Activated gamma-delta T cell treated with anti-CD3 and anti-CD28 coated beads, Interleukin-2, amount 50 U/mL, for 16 hours (primary cell): ENCODE results near the gene KRTAP10-10.
"Not testable (repeated sequence)": the region's sequence is repeated elsewhere in the genome, so short reads cannot be mapped to it uniquely, and the experiment has no call there.

Experiments used
- DNase-seq: peaks from one replicate; pipeline ENCODE4 v3.0.0-alpha.2; 2020; ENCODE audit warnings: low read depth

Gene KRTAP10-10

GRCh38 chr21:44602463-44602850, 34.7 kb upstream of the KRTAP10-10 start:
- DNase-seq, result no peak

DNA sequence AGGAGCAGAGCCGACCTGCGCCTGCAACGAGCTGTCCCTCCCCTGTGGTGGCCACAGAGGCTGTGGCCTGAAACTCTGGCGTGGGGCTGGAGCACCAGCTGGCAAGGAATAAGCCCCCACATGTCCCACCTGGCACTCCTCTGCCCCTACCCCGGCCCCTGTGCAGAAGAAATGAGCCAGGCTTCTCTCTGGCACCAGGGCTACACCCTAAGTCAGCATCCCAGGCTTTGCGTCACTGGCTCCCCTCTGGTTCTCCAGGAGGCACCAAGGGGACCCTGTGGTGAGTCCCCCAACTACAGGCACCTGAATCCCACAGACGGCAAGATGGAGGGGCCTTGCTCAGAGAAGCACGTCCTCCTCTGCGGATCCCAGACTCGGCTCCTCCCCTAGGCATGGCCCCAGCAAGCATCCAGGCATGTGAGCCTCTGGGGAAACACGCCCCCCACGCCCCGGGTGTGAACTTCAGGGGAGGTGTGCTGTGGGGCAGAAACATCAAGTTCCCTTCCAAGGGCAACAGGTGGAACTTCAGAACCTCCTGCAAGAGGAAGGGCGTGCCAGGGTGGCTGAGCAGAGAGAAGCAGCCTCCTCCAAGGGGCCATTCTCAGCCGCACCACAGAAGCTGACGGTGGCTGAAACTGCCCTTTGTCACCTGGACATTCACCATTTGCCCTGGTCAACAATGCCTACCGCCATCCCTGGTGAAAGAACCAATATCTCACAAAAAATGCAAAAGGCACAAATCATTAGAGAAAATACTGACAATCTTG, 33.9 kb upstream of the KRTAP10-10 start:
- DNase-seq, result no peak

DNA sequence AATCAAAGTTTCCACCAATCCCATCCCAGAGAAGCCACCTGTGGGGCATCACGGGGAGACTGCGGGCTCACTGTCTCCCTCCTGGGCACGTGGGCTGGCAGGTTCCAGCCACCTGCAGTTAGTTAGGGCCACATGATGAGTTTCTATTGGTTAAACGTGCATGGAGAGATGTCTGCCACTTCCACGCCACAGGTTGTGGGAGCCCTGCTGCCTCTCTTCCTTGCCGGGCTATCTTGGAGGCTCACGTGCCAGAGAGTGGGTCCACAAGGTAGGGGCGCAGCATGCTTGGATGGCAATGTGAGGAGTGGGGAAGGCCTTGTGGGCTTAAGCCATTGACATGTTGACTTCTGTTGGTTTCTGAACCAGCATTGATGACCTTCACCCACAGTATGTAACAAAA, 33.2 kb upstream of the KRTAP10-10 start:
- DNase-seq, result no peak

- DNase-seq, result no peak
Observed at GRCh38 chr21:44606495-44606894, 30.7 kb upstream of the KRTAP10-10 start.

DNA sequence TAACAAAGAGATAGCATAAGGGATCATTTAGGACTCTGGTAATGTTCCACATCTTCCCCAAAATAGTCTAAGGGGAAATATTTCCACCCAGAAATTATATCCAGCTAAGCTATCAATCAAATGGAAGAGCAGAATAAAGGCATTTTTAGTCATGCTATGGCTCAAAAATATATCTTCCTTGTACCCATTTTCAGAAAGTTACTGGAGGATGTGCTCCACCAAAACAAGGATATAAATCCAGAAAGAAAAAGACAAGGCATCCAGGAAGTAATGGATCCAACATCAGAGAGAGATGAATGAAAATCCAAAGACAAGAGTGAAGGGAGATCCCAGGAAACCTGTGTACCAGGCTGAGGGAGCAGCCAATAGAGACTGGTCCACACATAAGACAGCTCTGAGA, 28.0 kb upstream of the KRTAP10-10 start:
- no peak for DNase-seq

DNA sequence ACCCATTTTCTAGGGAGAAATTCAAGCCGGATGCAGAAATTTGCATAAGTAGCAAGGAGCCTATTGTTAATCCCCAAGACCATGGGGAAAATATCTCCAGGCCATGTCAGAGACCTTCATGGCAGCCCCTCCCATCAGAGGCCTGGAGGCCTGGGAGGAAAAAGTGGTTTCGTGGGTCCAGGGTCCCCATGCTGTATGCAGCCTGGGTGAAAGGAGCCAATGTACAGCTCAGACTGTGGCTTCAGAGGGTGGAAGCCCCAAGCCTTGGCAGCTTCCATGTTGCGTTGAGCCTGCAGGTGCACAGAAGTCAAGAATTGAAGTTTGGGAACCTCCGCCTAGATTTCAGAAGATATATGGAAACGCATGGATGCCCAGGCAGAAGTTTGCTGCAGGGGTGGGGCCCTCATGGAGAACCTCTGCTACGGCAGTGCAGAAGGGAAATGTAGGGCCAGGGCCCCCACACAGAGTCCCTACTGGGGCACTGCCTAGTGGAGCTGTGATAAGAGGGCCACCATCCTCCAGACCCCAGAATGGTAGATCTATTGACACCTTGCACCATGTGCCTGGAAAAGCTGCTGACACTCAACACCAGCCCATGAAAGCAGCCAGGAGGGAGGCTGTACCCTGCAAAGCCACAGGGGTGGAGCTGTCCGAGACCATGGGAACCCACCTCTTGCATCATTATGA, 26.9 kb upstream of the KRTAP10-10 start:
- not testable (repeated sequence) for DNase-seq

DNA sequence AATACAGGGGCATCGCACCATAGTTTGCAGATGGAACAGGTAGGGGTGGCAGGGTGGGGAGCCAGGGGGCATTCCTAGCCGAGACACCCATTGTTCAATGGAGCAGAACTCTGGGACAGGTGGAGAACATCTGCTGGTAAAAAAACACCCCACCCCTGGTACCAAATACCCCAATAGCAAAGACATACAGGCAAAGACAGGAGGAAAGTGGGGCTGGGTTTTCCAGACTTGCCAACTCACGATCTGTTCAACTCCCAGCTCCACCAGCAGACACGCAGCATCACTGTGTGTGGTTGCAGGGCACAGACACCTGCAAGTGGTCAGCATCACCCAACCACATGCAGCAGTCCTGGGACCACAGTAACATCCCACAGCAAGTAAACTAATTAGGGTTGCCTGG, 25.6 kb upstream of the KRTAP10-10 start:
- DNase-seq, result no peak

DNA sequence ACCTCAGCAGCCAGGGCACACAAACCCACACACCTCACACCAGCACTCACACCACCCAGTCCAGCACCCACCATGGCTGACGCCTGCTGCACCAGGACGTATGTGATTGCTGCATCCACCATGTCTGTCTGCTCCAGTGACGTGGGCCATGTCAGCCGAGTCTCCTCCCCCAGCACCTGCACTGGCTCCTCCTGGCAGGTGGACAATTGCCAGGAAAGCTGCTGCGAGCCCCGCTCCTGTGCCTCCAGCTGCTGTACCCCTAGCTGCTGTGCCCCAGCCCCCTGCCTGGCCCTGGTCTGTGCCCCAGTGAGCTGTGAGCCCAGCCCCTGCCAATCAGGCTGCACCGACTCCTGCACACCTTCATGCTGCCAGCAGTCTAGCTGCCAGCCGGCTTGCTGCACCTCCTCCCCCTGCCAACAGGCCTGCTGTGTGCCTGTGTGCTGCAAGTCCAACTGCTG, 25.1 kb upstream of the KRTAP10-10 start, which contains the start of gene KRTAP10-8:
Gene KRTAP10-8 (plus strand): TSS at position 51 of the 458 bp plus-strand sequence. CDS start 22 bp downstream, at position 73.
- DNase-seq, result no peak

DNA sequence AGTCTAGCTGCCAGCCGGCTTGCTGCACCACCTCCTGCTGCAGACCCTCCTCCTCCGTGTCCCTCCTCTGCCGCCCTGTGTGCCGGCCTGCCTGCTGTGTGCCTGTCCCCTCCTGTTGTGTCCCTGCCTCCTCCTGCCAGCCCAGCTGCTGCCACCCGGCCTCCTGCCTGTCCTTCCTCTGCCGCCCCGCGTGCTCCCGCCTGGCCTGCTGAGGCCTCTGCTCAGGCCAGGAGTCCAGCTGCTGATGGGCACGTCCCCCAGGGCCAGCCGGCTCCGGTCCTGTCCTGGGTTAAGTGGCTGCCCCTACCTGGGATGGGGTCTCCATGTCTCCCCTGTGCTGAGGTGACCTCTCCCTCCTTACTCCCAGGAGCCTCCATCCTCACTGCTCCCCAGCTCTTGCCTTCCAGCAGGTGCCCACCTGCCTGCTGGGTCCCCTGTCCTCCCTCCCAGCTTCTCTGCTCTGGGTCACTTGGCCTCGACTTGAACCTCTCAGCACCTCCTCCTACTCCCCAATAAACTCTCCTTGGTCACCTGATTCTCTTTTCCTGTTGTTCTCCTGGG, 24.4 kb upstream of the KRTAP10-10 start:
- DNase-seq, result no peak

- no peak for DNase-seq
Observed at GRCh38 chr21:44613386-44614155, 23.6 kb upstream of the KRTAP10-10 start.

DNA sequence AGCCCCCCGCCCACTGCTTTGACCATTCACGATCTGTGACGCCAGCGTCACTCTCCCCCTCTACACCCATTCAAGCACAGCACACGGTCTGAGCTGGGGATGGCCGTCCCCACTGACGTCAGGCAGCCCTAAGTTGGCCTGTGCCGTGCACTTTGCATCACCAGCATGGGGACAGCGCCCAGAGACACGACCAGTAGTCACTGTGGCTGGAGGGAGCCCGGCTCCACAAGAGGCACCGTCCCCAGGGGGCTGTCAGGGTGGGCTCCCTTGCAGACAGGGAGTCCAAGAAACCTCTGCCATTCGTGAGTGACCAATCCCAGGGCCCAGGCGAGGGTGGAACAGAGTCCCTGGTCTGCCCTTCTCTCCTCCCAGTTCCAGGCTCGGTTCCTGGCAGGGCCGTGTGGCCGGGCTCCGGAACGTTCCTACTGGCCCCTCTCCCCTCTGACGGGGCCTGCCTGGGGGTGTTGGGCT, 23.0 kb upstream of the KRTAP10-10 start:
- no peak for DNase-seq

GRCh38 chr21:44614961-44615391, 22.2 kb upstream of the KRTAP10-10 start:
- DNase-seq, result no peak

DNA sequence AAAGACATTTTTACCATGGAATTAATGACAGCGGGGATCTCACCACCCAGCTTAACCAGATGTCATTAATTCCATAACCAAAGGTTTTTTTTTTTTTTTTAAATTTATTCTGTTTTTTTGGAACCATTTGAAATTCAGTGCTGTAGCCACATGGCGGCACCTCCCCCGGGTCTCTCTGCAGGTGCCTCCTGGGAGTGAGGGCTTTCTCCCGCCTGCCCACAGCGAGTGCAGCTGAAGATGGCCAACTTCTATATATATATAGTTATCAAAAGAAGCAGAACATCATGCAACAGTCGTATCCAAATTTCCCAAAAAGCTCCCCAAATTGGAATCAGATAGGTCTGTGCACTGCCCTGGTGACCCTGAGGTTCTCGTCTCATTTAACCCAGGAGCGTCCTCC, 21.7 kb upstream of the KRTAP10-10 start:
- DNase-seq, result no peak

- DNase-seq, result no peak
Observed at GRCh38 chr21:44615911-44616590, 21.1 kb upstream of the KRTAP10-10 start.

DNA sequence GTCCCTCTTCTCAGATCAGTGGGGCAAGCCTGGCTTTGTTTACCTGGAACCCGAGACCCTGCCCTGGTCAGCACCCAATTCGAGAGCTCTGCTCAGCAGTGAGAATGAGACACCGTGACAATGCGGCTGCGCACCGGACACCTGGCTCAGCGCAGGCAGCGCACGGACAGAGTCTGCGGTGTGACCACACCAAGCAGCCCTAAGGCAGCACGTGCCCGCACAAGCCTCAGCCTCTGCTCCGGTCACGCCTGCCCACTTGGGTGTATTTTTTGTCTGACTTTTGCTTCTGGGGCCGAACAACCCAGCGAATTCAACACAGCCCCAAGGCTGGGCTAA, 20.6 kb upstream of the KRTAP10-10 start:
- no peak for DNase-seq

DNA sequence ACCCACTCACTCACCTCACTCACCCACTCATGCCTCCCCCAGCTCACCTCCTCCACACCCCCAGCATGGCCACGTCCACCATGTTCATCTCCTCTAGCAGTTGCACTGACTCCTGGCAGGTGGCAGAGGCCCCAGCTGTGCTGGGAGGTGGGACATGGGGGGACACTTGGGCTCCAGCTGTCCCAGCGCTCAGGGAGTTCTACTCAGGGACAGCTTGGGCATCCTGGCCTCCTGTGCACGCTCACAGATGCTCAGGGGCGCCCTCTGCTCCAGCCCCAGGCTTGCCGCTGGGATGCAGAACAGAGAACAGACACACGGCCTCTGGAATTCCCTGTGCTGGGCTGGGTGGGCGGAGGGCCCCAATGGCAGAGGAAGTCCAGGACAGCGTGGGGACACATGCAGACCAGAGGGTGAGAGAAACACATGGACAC, 20.1 kb upstream of the KRTAP10-10 start:
- no peak for DNase-seq

GRCh38 chr21:44618504-44618903, 18.7 kb upstream of the KRTAP10-10 start:
- DNase-seq, result no peak

GRCh38 chr21:44618909-44619308, 18.2 kb upstream of the KRTAP10-10 start:
- DNase-seq, result peak; percentile 38

GRCh38 chr21:44619886-44620285, 17.3 kb upstream of the KRTAP10-10 start:
- no peak for DNase-seq

GRCh38 chr21:44623575-44623974, 13.6 kb upstream of the KRTAP10-10 start:
- no peak for DNase-seq

- DNase-seq, result no peak
Observed at GRCh38 chr21:44625756-44626155, 11.4 kb upstream of the KRTAP10-10 start.

DNA sequence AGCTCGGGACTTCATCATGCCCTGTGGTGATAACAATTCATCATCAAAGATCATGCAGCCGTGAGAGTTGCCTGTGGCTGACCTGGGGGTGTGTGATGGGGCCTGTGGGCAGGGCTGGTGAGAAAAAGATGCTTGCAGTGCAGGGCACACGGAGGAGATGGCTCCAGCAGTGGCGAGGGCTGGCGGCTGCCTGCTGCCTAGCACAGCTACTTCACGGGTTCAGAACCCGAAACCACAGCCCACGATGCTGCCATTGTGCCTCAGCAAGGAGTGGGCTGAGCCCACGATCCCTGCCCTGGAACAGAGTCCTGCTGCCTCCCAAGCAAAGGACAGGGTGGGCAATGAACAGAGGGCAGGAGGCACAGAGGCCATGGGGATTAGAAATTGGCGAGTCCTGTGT, 10.9 kb upstream of the KRTAP10-10 start:
- peak; percentile 12 for DNase-seq
